Embryonic facial prominence (tissue), 1 donor: ENCODE data around the gene LMF1.
"Not testable (repeated sequence)": the region's sequence is repeated elsewhere in the genome, so short reads cannot be mapped to it uniquely, and the experiment has no call there.

Experiments
- DNase-seq: peaks from one replicate; pipeline ENCODE4 v3.0.0-alpha.2; 2016; ENCODE audit errors: extremely low spot score

LMF1 gene

GRCh38 chr16:895371-895770 is 75.4 kb downstream of the LMF1 start:
- DNase-seq: no peak

GRCh38 chr16:894841-895240 is 75.9 kb downstream of the LMF1 start:
- DNase-seq: no peak

- no peak for DNase-seq
These were observed 76.6 kb downstream of the LMF1 start for GRCh38 chr16:894136-894535.

- DNase-seq: no peak
These were observed 77.4 kb downstream of the LMF1 start for GRCh38 chr16:893360-893759.

GRCh38 chr16:892536-893255 is 78.1 kb downstream of the LMF1 start:
- DNase-seq: no peak

GRCh38 chr16:892006-892405 is 78.8 kb downstream of the LMF1 start:
- DNase-seq: no peak

- no peak for DNase-seq
These were observed 79.4 kb downstream of the LMF1 start for GRCh38 chr16:891353-891740.

- DNase-seq: no peak
These were observed 80.0 kb downstream of the LMF1 start for GRCh38 chr16:890716-891352.

GRCh38 chr16:890217-890616 is 80.6 kb downstream of the LMF1 start:
- no peak for DNase-seq

GRCh38 chr16:889586-889985 is 81.2 kb downstream of the LMF1 start:
- no peak for DNase-seq

- DNase-seq: no peak
These were observed 81.7 kb downstream of the LMF1 start for GRCh38 chr16:888901-889570.

GRCh38 chr16:888456-888855 is 82.3 kb downstream of the LMF1 start:
- not testable (repeated sequence) for DNase-seq

GRCh38 chr16:887846-888245 is 82.9 kb downstream of the LMF1 start:
- no peak for DNase-seq

- DNase-seq: no peak
These were observed 83.7 kb downstream of the LMF1 start for GRCh38 chr16:886802-887731.

- DNase-seq: no peak
These were observed 84.7 kb downstream of the LMF1 start for GRCh38 chr16:886084-886543.

GRCh38 chr16:885391-885790 is 85.4 kb downstream of the LMF1 start:
- DNase-seq: no peak

GRCh38 chr16:884232-884631 is 86.6 kb downstream of the LMF1 start:
- DNase-seq: no peak

- no peak for DNase-seq
These were observed 87.0 kb downstream of the LMF1 start for GRCh38 chr16:883781-884180.

GRCh38 chr16:883340-883739 is 87.4 kb downstream of the LMF1 start:
- DNase-seq: no peak

GRCh38 chr16:882671-883070 is 88.1 kb downstream of the LMF1 start:
- not testable (repeated sequence) for DNase-seq

GRCh38 chr16:882256-882655 is 88.5 kb downstream of the LMF1 start:
- DNase-seq: no peak
